Measurements from ENCODE around the gene UCK1.

GRCh38 chr9:131476777-131477345 lies 54.2 kb downstream of the UCK1 start:
- TF ChIP-seq, protein P1, sequence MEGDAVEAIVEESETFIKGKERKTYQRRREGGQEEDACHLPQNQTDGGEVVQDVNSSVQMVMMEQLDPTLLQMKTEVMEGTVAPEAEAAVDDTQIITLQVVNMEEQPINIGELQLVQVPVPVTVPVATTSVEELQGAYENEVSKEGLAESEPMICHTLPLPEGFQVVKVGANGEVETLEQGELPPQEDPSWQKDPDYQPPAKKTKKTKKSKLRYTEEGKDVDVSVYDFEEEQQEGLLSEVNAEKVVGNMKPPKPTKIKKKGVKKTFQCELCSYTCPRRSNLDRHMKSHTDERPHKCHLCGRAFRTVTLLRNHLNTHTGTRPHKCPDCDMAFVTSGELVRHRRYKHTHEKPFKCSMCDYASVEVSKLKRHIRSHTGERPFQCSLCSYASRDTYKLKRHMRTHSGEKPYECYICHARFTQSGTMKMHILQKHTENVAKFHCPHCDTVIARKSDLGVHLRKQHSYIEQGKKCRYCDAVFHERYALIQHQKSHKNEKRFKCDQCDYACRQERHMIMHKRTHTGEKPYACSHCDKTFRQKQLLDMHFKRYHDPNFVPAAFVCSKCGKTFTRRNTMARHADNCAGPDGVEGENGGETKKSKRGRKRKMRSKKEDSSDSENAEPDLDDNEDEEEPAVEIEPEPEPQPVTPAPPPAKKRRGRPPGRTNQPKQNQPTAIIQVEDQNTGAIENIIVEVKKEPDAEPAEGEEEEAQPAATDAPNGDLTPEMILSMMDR (IDR thresholded peaks at IDR 0.05; ENCODE audit: poor library complexity), result no peak
- no peak for TF ChIP-seq EZH2phosphoT487 (IDR thresholded peaks at IDR 0.05; ENCODE audit: low read depth, severe bottlenecking, unreplicated experiment)
